Measurements from ENCODE around the gene LTK. TPM values are rescaled to one million over a fixed set of nuclear protein-coding genes. Genes with fewer than 3 reads are reported as not detected.
A peak's percentile ranks its signal among the peaks of the same experiment; 100 is the strongest.

The LTK gene
- total RNA-seq, 2 experiments from 2014 or later = 9.7 to 9.9 TPM

- H3K27ac ChIP-seq (ENCODE audit: low read depth in 1 of 2, low read length in 2 of 2) = no peak overlapping the region
- H3K4me3 Mint-ChIP-seq = peak overlapping the region; percentile 75
- peaks cover 75% of the 10 kb centered on the region for H3K27me3 Mint-ChIP-seq
- no peak for TF ChIP-seq CTCF (IDR thresholded peaks at IDR 0.05)
- no peak for DNase-seq
- peaks cover 8% of the 10 kb centered on the region for H3K4me1 Mint-ChIP-seq (ENCODE audit: low read depth)
- CTCF ChIA-PET = interaction anchor here (1.2 kb wide), 1 partner anchor 14 kb away, joined by 3 read pairs; no protein-coding TSS in a partner anchor
- H3K27ac Mint-ChIP-seq = no peak overlapping the region
- no peaks in the 10 kb centered on the region for H3K36me3 ChIP-seq (ENCODE audit: insufficient read depth, low read length)
- POLR2A ChIA-PET = interaction anchor here (1.1 to 1.2 kb wide), 2 partner anchors 48 to 62 kb away, joined by 3 to 4 read pairs; partner anchors contain the start of gene RPAP1
- peak overlapping the region; percentile 40 for H3K4me3 ChIP-seq (ENCODE audit: low read length)
- peaks cover 0 to 19% of the 10 kb centered on the region in 2 experiments for H3K9me3 ChIP-seq (ENCODE audit: control insufficient read depth in 1 of 2, insufficient read depth in 1 of 2, low read length in 2 of 2)
- peaks cover 59 to 73% of the 10 kb centered on the region in 2 experiments for H3K27me3 ChIP-seq (ENCODE audit: control insufficient read depth in 1 of 2, insufficient read depth in 2 of 2, low read length in 2 of 2)
- H3K4me1 ChIP-seq (ENCODE audit: insufficient read depth, low read length) = peaks cover 40% of the 10 kb centered on the region
- no peaks in the 10 kb centered on the region for H3K9me3 Mint-ChIP-seq
- ATAC-seq (ENCODE audit: poor library complexity) = no peak
- intact Hi-C loops (cut with DNase I, micrococcal nuclease) = no loop called here
- H3K36me3 Mint-ChIP-seq (ENCODE audit: low read depth) = no peaks in the 10 kb centered on the region
Measured at GRCh38 chr15:41495736-41496599, 17.7 kb downstream of the LTK start.

- POLR2A ChIA-PET = interaction anchor here (0.6 to 1.2 kb wide), 3 partner anchors 49 to 440 kb away, joined by 3 to 4 read pairs (median 4); partner anchors contain the start of gene RPAP1
- CTCF ChIA-PET = interaction anchor here (1.2 kb wide), 1 partner anchor 13 kb away, joined by 3 read pairs; no protein-coding TSS in a partner anchor
- Mint-ChIP-seq H3K27me3 (peaks cover 69% of the 10 kb centered on the region), H3K4me1 (ENCODE audit: low read depth) (peaks cover 7% of the 10 kb centered on the region), H3K4me3 (peak overlapping the region; percentile 75), H3K27ac (no peak overlapping the region), H3K9me3 (no peaks in the 10 kb centered on the region), H3K36me3 (ENCODE audit: low read depth) (no peaks in the 10 kb centered on the region)
- ATAC-seq (ENCODE audit: poor library complexity) (no peak), DNase-seq (peak in 7 of 14 experiments; percentile 18 to 65 (median 47))
- Histone ChIP-seq H3K4me1 (ENCODE audit: insufficient read depth, low read length) (peaks cover 35% of the 10 kb centered on the region), H3K4me3 (ENCODE audit: low read length) (peak overlapping the region; percentile 40), H3K27me3 (ENCODE audit: control insufficient read depth in 1 of 2, insufficient read depth in 2 of 2, low read length in 2 of 2) (peaks cover 51 to 64% of the 10 kb centered on the region in 2 experiments), H3K27ac (ENCODE audit: low read depth in 1 of 2, low read length in 2 of 2) (no peak overlapping the region), H3K9me3 (ENCODE audit: control insufficient read depth in 1 of 2, insufficient read depth in 1 of 2, low read length in 2 of 2) (peaks cover 0 to 19% of the 10 kb centered on the region in 2 experiments), H3K36me3 (ENCODE audit: insufficient read depth, low read length) (no peaks in the 10 kb centered on the region)
- TF ChIP-seq CTCF (IDR thresholded peaks at IDR 0.05) = no peak
- intact Hi-C loops (cut with DNase I, micrococcal nuclease) = no loop called here
Measured at GRCh38 chr15:41494922-41495735, 18.5 kb downstream of the LTK start.

Measured in CD4-positive, alpha-beta T cell (primary cell).